Ovary (tissue), 9 donors: ENCODE measurements around the gene APOL6. TPM values are rescaled to one million over a fixed set of nuclear protein-coding genes. Genes with fewer than 3 reads are reported as not detected.
"Not testable (repeated sequence)": the region's sequence is repeated elsewhere in the genome, so short reads cannot be mapped to it uniquely, and the experiment has no call there.

ENCODE experiments used
- DNase-seq, 5 donors: peaks; one replicate each; pipeline ENCODE4 v3.0.0-alpha.2; 2019 to 2020
- H3K27ac ChIP-seq, 2 donors: fragments of 200-600 bp; one replicate each; pipeline versions ENCODE4 v1.5.1 to v1.8.0; 2019 to 2022
- H3K27me3 ChIP-seq: fragments of 200-600 bp; one replicate; pipeline ENCODE4 v1.8.0; 2022
- H3K36me3 ChIP-seq: fragments of 200-600 bp; sonication (generic); one replicate; pipeline ENCODE4 v1.5.1; 2019
- H3K4me1 ChIP-seq: one replicate; pipeline ENCODE4 v1.8.1; 2013; ENCODE audit warnings: mild to moderate bottlenecking, moderate library complexity; ENCODE audit not compliant: insufficient read depth
- H3K4me3 ChIP-seq: fragments of 200-600 bp; sonication (generic); one replicate; pipeline ENCODE4 v1.5.1; 2017
- H3K9me3 ChIP-seq, 2 donors: fragments of 200-600 bp in 1 of 2; sonication (generic) in 1 of 2; one replicate each; pipeline versions ENCODE4 v1.5.1 to v1.8.1; 2013 to 2019; ENCODE audit warnings: mild to moderate bottlenecking in 1 of 2, moderate library complexity in 1 of 2
- EP300 ChIP-seq: sonication (generic); formaldehyde crosslinking; IDR thresholded peaks from one replicate; pipeline ENCODE4 v1.6.1; 2017; ENCODE audit warnings: antibody characterized with exemption
- POLR2A ChIP-seq: fragments of 450-650 bp; IDR thresholded peaks from one replicate; pipeline ENCODE4 v1.6.1; 2017; ENCODE audit warnings: antibody characterized with exemption, mild to moderate bottlenecking, moderate library complexity
- WGBS, 3 donors: extraction: QIAGEN DNeasy Blood & Tissue Kit in 1 of 3; methylation state at CpG; one replicate each; pipeline versions ENCODE4 v1.1.5 to v1.1.7; 2013 to 2017; 5-methylcytosine and 5-hydroxymethylcytosine counted together
- intact Hi-C, 4 donors: fragments of 100-400 bp; cut with DNase I; formaldehyde crosslinking; loops; one replicate each; pipeline versions ENCODE4 v1.11.0 to v1.15.1; 2022 to 2023
- polyA plus RNA-seq, 2 donors: library from polyadenylated mRNA; stranded (reverse); fragments of 200-250 nt in 1 of 2; fragments of 350-450 nt in 1 of 2; fragmentation: Illumina TruSeq in 1 of 2; extraction: RNeasy Lipid Tissue Mini Kit (QIAGEN cat#74804) in 1 of 2; gene quantifications; one replicate each; pipeline ENCODE4 v1.2.3, GENCODE V29; 2013 to 2014
- total RNA-seq, 7 donors: library from RNA; depleted of rRNA in 2 of 7; stranded (reverse); fragments of >200 nt in 2 of 7; fragmentation: NEBNext Ultra II Directional in 3 of 7; extraction: Animal tissue kit (Norgen Biotek cat#: 25700) in 3 of 7; gene quantifications; one replicate each; pipeline versions ENCODE4 v1.1.0 to v1.2.4, GENCODE V29; 2016 to 2023
- TF ChIP-seq, protein P1 (sequence below), 3 donors: fragments of 450-650 bp in 2 of 3; fragments of 200-600 bp in 1 of 3; IDR thresholded peaks; one replicate each; pipeline versions ENCODE4 v1.5.1 to v1.8.0; 2016 to 2022; ENCODE audit warnings: antibody characterized with exemption in 3 of 3, mild to moderate bottlenecking in 1 of 3
- donor health status: DM: no; HTN: no; CAD: no; lungs with moderate emphysema.
- donor health status: DM: no; HTN: no; CAD: no.
- donor health status: Bipolar disorder and iron deficiency.
- donor health status: DM: yes; HTN: yes; CAD: no.
- donor health status: DM: no; HTN: no; CAD: no.
- donor health status: DM: yes; HTN: yes; CAD: no.

Gene APOL6
- total and polyA plus RNA-seq, 9 donors, result 11.1 to 34.1 (median 18.6) TPM

DNA sequence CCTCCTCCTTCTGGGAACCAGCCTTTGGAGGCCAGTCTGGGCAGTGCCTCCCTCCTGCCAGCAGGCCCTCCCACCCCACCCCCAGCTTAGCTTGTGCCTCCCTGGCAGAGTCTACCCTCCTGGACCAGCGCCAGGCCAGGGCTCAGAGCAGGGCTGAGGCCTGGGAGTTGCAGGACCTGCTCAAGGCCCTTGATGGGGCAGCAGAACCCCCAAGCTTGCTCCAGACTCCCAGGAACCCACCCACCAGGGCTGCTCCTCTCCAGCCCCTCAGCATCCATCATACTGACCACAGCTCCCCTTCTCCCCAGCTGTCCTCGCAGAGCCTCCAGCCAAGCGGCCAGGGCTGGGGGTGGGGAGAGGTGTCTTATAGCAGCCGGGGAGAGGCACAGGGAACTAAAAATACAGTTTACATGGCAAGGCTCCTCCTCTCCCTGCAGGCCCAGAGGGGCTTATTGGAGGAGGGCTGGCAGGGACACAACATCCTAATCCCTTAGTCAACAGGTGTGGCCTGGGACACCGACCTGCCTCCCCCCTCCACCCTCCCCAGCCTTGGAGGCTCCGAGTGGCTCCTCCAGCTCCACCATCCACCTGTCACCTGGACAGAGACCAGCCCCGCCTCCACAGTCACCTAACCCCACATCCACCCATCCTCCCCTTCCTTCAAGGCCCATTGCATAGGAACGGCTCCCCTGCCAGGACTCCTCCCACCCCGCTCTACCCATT is 25.9 kb upstream of the APOL6 start:
- Histone ChIP-seq H3K4me1 (peaks cover 1% of the 10 kb centered on the region), H3K27ac (no peak overlapping the region), H3K27me3 (no peaks in the 10 kb centered on the region), H3K9me3 (no peaks in the 10 kb centered on the region), H3K4me3 (no peak overlapping the region), H3K36me3 (no peaks in the 10 kb centered on the region)
- DNase-seq, result peak in 1 of 5 donors; percentile 46
- intact Hi-C loops, result loop anchor here (2.0 to 10.0 kb wide), 5 partner anchors 192 to 502 kb away; no protein-coding TSS in a partner anchor
- TF ChIP-seq, protein P1, sequence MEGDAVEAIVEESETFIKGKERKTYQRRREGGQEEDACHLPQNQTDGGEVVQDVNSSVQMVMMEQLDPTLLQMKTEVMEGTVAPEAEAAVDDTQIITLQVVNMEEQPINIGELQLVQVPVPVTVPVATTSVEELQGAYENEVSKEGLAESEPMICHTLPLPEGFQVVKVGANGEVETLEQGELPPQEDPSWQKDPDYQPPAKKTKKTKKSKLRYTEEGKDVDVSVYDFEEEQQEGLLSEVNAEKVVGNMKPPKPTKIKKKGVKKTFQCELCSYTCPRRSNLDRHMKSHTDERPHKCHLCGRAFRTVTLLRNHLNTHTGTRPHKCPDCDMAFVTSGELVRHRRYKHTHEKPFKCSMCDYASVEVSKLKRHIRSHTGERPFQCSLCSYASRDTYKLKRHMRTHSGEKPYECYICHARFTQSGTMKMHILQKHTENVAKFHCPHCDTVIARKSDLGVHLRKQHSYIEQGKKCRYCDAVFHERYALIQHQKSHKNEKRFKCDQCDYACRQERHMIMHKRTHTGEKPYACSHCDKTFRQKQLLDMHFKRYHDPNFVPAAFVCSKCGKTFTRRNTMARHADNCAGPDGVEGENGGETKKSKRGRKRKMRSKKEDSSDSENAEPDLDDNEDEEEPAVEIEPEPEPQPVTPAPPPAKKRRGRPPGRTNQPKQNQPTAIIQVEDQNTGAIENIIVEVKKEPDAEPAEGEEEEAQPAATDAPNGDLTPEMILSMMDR (IDR thresholded peaks at IDR 0.05), result no peak
- no peak for TF ChIP-seq EP300
- WGBS, 3 donors, result 64 to 69% (median 65%) methylated on average over 9 of the region's 9 CpGs

DNA sequence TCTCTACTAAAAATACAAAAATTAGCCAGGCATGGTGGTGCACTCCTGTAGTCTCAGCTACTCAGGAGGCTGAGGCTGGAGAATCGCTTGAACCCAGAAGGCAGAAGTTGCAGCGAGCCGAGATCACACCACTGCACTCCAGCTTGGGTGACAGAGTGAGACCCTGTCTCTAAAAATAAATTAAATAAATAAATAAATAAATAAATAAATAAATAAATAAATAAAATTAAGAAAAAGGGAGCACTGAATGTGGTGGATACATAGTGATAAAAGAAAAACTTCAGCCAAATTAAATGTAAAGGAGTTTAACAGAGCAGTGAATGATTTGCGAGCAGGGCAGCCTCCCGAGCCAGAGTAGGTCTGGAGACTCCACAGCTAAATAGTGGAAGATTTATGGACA is 24.4 kb upstream of the APOL6 start:
- not testable (repeated sequence) for H3K27ac ChIP-seq

GRCh38 chr22:35624547-35624946 is 23.7 kb upstream of the APOL6 start:
- Histone ChIP-seq H3K9me3 (no peaks in the 10 kb centered on the region), H3K27ac (no peak overlapping the region), H3K36me3 (no peaks in the 10 kb centered on the region), H3K4me3 (no peak overlapping the region), H3K27me3 (no peaks in the 10 kb centered on the region), H3K4me1 (peaks cover 2% of the 10 kb centered on the region)
- intact Hi-C loops, result loop anchor here in 3 of 4 donors (10.0 kb wide), 3 partner anchors 270 to 500 kb away; no protein-coding TSS in a partner anchor
- DNase-seq, result no peak
- whole genome bisulfite sequencing, 3 donors, result 83 to 92% (median 92%) methylated on average over 6 of the region's 6 CpGs
- TF ChIP-seq EP300, result no peak
- TF ChIP-seq POLR2A, result no peak
- TF ChIP-seq, protein P1 (IDR thresholded peaks at IDR 0.05), result no peak

More for the DNA sequence above, 24.4 kb upstream of the APOL6 start:
- intact Hi-C loops, result loop anchor here (2.0 to 10.0 kb wide), 5 partner anchors 193 to 501 kb away; no protein-coding TSS in a partner anchor
- not testable (repeated sequence) for H3K4me3 ChIP-seq, H3K9me3 ChIP-seq, H3K36me3 ChIP-seq, DNase-seq, H3K4me1 ChIP-seq, H3K27me3 ChIP-seq
- WGBS, 3 donors, result 91 to 97% (median 97%) methylated on average over 5 of the region's 5 CpGs

- H3K27ac ChIP-seq, result no peak overlapping the region
- no peaks in the 10 kb centered on the region for H3K27me3 ChIP-seq
- no peak overlapping the region for H3K4me3 ChIP-seq
- TF ChIP-seq POLR2A (no peak), EP300 (no peak)
- TF ChIP-seq, protein P1 (IDR thresholded peaks at IDR 0.05), result no peak
- WGBS, 3 donors, result 44 to 51% (median 47%) methylated on average over 10 of the region's 10 CpGs
- no peaks in the 10 kb centered on the region for H3K9me3 ChIP-seq
- H3K36me3 ChIP-seq, result no peaks in the 10 kb centered on the region
- intact Hi-C loops, result loop anchor here (2.0 to 10.0 kb wide), 8 partner anchors 211 to 499 kb away; no protein-coding TSS in a partner anchor
- no peak for DNase-seq
- H3K4me1 ChIP-seq, result peaks cover 6% of the 10 kb centered on the region
Measured at GRCh38 chr22:35625763-35626432, 22.3 kb upstream of the APOL6 start.
